Caco-2 (cell line): Measurements from ENCODE around the gene SECTM1. TPM values are rescaled to one million over a fixed set of nuclear protein-coding genes. Genes with fewer than 3 reads are reported as not detected.
"Not testable (repeated sequence)": the region's sequence is repeated elsewhere in the genome, so short reads cannot be mapped to it uniquely, and the experiment has no call there.

Experiments
- Bru-seq: library from RNA; stranded (reverse); fragments of 400-500 nt; gene quantifications from one replicate; lab custom pipeline; 2021; lab: Mats Ljungman, UMichigan
- BruChase-seq, 2 experiments: library from RNA; stranded (reverse); fragments of 400-500 nt; gene quantifications; one replicate each; lab custom pipeline; 2021; lab: Mats Ljungman, UMichigan
- BruUV-seq: library from RNA; stranded (reverse); fragments of 400-500 nt; replicated peaks from 2 replicates; lab custom pipeline; 2021; lab: Mats Ljungman, UMichigan
- CTCF ChIA-PET: fragments of 300-600 bp; sonication (Branson Sonifier 250); formaldehyde crosslinking; loops from one replicate; lab custom pipeline; 2022; ENCODE audit warnings: antibody characterized with exemption; lab: Charles Lee
- POLR2A ChIA-PET: fragments of 300-600 bp; sonication (Branson Sonifier 250); formaldehyde crosslinking; loops from one replicate; lab custom pipeline; 2022; ENCODE audit warnings: antibody characterized with exemption; lab: Charles Lee
- DNase-seq, 2 experiments: peaks; one replicate each; pipeline versions ENCODE4 v3.0.0 to v3.0.0-alpha.2; 2020 to 2022
- H3K27me3 ChIP-seq: replicated peaks from 2 replicates; pipeline ENCODE4 v1.6.0; 2011; ENCODE audit warnings: low read length; ENCODE audit not compliant: control insufficient read depth, insufficient read depth
- H3K36me3 ChIP-seq: 2 replicates; pipeline ENCODE4 v1.5.1; 2011; ENCODE audit warnings: low read length; ENCODE audit not compliant: control insufficient read depth, insufficient read depth
- H3K4me1 ChIP-seq: fragments of 250-450 bp; sonication (Bioruptor Pico); 2 replicates; pipeline ENCODE4 v1.5.1; 2020; ENCODE audit warnings: mild to moderate bottlenecking
- H3K4me3 ChIP-seq: 2 replicates; pipeline ENCODE4 v1.5.1; 2011; ENCODE audit warnings: low read depth, mild to moderate bottlenecking, control low read depth, low read length
- H3K9me3 ChIP-seq: fragments of 250-450 bp; sonication (Bioruptor Pico); 2 replicates; pipeline ENCODE4 v1.5.1; 2020; ENCODE audit warnings: mild to moderate bottlenecking, moderate library complexity
- H3K27ac Mint-ChIP-seq: one replicate; pipeline ENCODE4 v1.8.0; 2022; ENCODE audit warnings: mixed read lengths; ENCODE audit not compliant: unreplicated experiment
- H3K27me3 Mint-ChIP-seq: one replicate; pipeline ENCODE4 v1.8.0; 2022; ENCODE audit warnings: mixed read lengths; ENCODE audit not compliant: insufficient read depth, unreplicated experiment
- H3K36me3 Mint-ChIP-seq: one replicate; pipeline ENCODE4 v1.8.0; 2022; ENCODE audit warnings: mild to moderate bottlenecking, mixed read lengths; ENCODE audit not compliant: insufficient read depth, unreplicated experiment
- H3K4me1 Mint-ChIP-seq: one replicate; pipeline ENCODE4 v1.8.0; 2022; ENCODE audit warnings: low read depth, mixed read lengths; ENCODE audit not compliant: unreplicated experiment
- H3K4me3 Mint-ChIP-seq: one replicate; pipeline ENCODE4 v1.8.0; 2022; ENCODE audit warnings: mild to moderate bottlenecking, moderate library complexity, mixed read lengths; ENCODE audit not compliant: unreplicated experiment
- H3K9me3 Mint-ChIP-seq: one replicate; pipeline ENCODE4 v1.8.0; 2022; ENCODE audit warnings: mixed read lengths; ENCODE audit not compliant: unreplicated experiment
- intact Hi-C: fragments of 100-400 bp; cut with micrococcal nuclease; formaldehyde crosslinking; loops from one replicate; pipeline ENCODE4 v1.10.0; 2022; ENCODE audit not compliant: unreplicated experiment
- long read RNA-seq: library from polyadenylated mRNA; stranded (forward); transcript quantifications from one replicate; pipeline ENCODE4 v2.0.0, GENCODE V29; 2022
- total RNA-seq: library from RNA; stranded (reverse); gene quantifications from 2 replicates; pipeline ENCODE4 v1.2.3, GENCODE V29; 2022
- TF ChIP-seq, protein P1 (sequence below), 2 experiments: fragments of 200-600 bp in 1 of 2; IDR thresholded peaks; 1 replicate in 1 of 2; 2 replicates in 1 of 2; pipeline versions ENCODE4 v1.5.1 to v1.8.0; 2011 to 2022; ENCODE audit warnings: antibody characterized with exemption in 1 of 2, control low read depth in 1 of 2, inconsistent platforms in 1 of 2, low read depth in 1 of 2, low read length in 1 of 2, mild to moderate bottlenecking in 1 of 2, moderate library complexity in 1 of 2; ENCODE audit not compliant: insufficient read depth in 1 of 2, severe bottlenecking in 1 of 2, unreplicated experiment in 1 of 2

Gene SECTM1
- total RNA-seq (0.37 and 0.75 TPM in 2 replicates), Bru-seq, nascent RNA (percentile 15 among the genes with signal in this experiment), BruChase-seq, experiment 1, labeled RNA remaining after a 2-hour chase (percentile 17 among the genes with signal in this experiment), BruChase-seq, experiment 2, labeled RNA remaining after a 6-hour chase (percentile 22 among the genes with signal in this experiment)
- long read RNA-seq, partial matches to known transcripts: 0 of 1 reads
- long read RNA-seq, other reads (novel, unspliced or antisense): 1 of 1 reads

DNA sequence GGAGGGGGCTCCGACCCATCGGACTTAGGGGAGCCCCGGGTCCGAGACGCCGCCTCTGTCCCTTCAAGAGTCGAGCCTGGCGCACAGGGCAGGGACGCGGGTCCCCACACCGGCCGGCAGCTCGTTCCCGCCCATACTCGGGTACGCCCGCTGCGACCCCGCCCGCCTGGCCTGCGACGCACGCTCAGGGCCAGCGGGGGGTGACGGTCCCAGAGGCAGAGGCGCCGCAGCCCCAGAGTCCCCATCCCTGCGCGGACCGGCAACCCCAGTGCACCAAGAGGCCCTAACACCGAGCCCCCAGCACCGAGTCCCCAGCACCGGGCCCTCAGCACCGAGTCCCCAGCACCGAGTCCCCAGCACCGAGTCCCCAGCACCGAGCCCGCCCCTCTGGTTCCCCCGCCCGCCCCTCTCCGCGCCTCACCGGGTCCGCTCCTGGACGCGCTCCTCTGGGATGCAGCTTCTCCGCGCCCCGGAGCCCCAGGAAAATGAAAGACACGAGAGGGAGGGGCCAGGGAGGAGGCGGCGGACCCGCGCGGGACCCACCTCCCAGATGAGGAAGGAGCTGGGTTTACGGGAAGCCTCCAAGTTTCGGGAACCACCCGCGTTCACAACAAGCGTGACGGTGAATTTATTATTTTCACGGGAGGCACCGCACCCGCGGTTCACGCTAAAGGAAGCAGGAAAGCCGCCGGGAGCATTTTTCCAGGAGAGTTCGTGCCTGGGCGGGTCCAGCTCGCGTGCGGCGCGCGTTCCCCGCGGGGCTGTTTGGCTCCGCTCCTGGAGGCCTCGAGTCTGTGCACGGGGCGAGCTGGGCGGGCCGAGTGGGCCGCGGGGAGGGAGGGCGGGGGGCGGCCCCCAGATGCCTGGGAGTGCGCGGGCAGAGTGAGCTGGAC, at the start of gene SECTM1:
Gene SECTM1 (minus strand): TSS at position 488 of the 893 bp plus-strand sequence. CDS start 6,526 bp downstream, outside the sequence.
- CTCF ChIA-PET: no interaction called here
- Histone ChIP-seq H3K9me3 (no peaks in the 10 kb centered on the region), H3K36me3 (no peaks in the 10 kb centered on the region), H3K27me3 (no peaks in the 10 kb centered on the region), H3K4me1 (peaks cover 23% of the 10 kb centered on the region), H3K4me3 (peak within 1 kb of the TSS; percentile 36)
- peaks cover 10% of the 10 kb centered on the region for H3K4me1 Mint-ChIP-seq
- no peaks in the 10 kb centered on the region for H3K9me3 Mint-ChIP-seq
- peak within 1 kb of the TSS; percentile 70 for H3K4me3 Mint-ChIP-seq
- H3K36me3 Mint-ChIP-seq: peaks cover 5% of the 10 kb centered on the region
- H3K27ac Mint-ChIP-seq: peak within 1 kb of the TSS; percentile 81
- H3K27me3 Mint-ChIP-seq: no peaks in the 10 kb centered on the region
- no TSS peak for BruUV-seq
- DNase-seq: no peak
- POLR2A ChIA-PET: interaction anchor here (0.6 kb wide), 1 partner anchor 68 kb away, joined by 5 read pairs; no protein-coding TSS in a partner anchor
- TF ChIP-seq, protein P1, sequence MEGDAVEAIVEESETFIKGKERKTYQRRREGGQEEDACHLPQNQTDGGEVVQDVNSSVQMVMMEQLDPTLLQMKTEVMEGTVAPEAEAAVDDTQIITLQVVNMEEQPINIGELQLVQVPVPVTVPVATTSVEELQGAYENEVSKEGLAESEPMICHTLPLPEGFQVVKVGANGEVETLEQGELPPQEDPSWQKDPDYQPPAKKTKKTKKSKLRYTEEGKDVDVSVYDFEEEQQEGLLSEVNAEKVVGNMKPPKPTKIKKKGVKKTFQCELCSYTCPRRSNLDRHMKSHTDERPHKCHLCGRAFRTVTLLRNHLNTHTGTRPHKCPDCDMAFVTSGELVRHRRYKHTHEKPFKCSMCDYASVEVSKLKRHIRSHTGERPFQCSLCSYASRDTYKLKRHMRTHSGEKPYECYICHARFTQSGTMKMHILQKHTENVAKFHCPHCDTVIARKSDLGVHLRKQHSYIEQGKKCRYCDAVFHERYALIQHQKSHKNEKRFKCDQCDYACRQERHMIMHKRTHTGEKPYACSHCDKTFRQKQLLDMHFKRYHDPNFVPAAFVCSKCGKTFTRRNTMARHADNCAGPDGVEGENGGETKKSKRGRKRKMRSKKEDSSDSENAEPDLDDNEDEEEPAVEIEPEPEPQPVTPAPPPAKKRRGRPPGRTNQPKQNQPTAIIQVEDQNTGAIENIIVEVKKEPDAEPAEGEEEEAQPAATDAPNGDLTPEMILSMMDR (IDR thresholded peaks at IDR 0.05; ENCODE audit: insufficient read depth in 1 of 2, low read depth in 1 of 2, low read length in 1 of 2, severe bottlenecking in 1 of 2, unreplicated experiment in 1 of 2): no peak
- intact Hi-C loops: no loop called here

DNA sequence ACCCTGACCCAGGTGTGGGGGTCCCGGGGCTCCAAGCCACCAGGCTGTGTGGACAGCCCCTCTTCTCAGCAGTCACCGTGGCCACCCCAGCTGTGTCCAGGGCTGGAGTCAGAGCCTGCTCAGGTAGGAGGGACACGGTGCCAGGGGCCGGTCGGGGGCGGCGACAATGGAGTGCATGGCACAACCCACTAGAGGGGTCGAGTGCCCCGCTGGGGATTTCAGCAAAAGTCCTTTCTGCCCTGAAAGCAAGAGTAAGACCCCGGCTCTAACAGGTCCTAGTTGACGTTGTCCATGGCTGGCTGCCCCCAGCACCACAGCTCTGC, 49.3 kb upstream of the SECTM1 start:
- Histone ChIP-seq H3K27me3 (no peaks in the 10 kb centered on the region), H3K4me1 (peaks cover 9% of the 10 kb centered on the region; the same call in 1 of the 2 replicates), H3K9me3 (no peaks in the 10 kb centered on the region), H3K36me3 (no peaks in the 10 kb centered on the region), H3K4me3 (no peak overlapping the region)
- H3K4me3 Mint-ChIP-seq: no peak overlapping the region
- TF ChIP-seq, protein P1 (IDR thresholded peaks at IDR 0.05; ENCODE audit: insufficient read depth in 1 of 2, low read depth in 1 of 2, low read length in 1 of 2, severe bottlenecking in 1 of 2, unreplicated experiment in 1 of 2): no peak
- no peaks in the 10 kb centered on the region for H3K27me3 Mint-ChIP-seq
- H3K36me3 Mint-ChIP-seq: no peaks in the 10 kb centered on the region
- no peak for DNase-seq
- no peak overlapping the region for H3K27ac Mint-ChIP-seq
- POLR2A ChIA-PET: no interaction called here
- no peaks in the 10 kb centered on the region for H3K4me1 Mint-ChIP-seq
- CTCF ChIA-PET: no interaction called here
- H3K9me3 Mint-ChIP-seq: no peaks in the 10 kb centered on the region
- intact Hi-C loops: no loop called here
- no TSS peak for BruUV-seq

GRCh38 chr17:82382220-82382932, 48.8 kb upstream of the SECTM1 start:
- CTCF ChIA-PET, BruUV-seq, H3K4me3 ChIP-seq, H3K4me1 Mint-ChIP-seq, H3K27ac Mint-ChIP-seq, H3K27me3 ChIP-seq, H3K9me3 Mint-ChIP-seq, H3K4me1 ChIP-seq, H3K27me3 Mint-ChIP-seq, H3K36me3 ChIP-seq, H3K9me3 ChIP-seq, DNase-seq, intact Hi-C loops, H3K36me3 Mint-ChIP-seq, H3K4me3 Mint-ChIP-seq: not testable (repeated sequence)
- POLR2A ChIA-PET: interaction anchor here (0.7 kb wide), 1 partner anchor 454 kb away, joined by 10 read pairs; no protein-coding TSS in a partner anchor

GRCh38 chr17:82381703-82382009, 48.1 kb upstream of the SECTM1 start:
- H3K9me3 ChIP-seq, BruUV-seq, intact Hi-C loops, H3K4me3 Mint-ChIP-seq, H3K36me3 ChIP-seq, H3K4me3 ChIP-seq, H3K4me1 ChIP-seq, CTCF ChIA-PET, H3K4me1 Mint-ChIP-seq, H3K27me3 Mint-ChIP-seq, H3K27ac Mint-ChIP-seq, H3K27me3 ChIP-seq, POLR2A ChIA-PET, H3K9me3 Mint-ChIP-seq, DNase-seq, H3K36me3 Mint-ChIP-seq: not testable (repeated sequence)
